Neuronal stem cell (in vitro differentiated cells): Measurements from ENCODE around the gene MAP3K21.

Source experiments
- DNase-seq: peaks from one replicate; pipeline ENCODE4 v3.0.0-alpha.2; 2013; ENCODE audit warnings: low spot score
- H2AFZ ChIP-seq: one replicate; pipeline ENCODE4 v1.6.1; 2013; ENCODE audit warnings: mild to moderate bottlenecking, low read length, inconsistent platforms
- H2AK5ac ChIP-seq: 2 replicates; pipeline ENCODE4 v1.6.1; 2013; ENCODE audit warnings: low read depth, mild to moderate bottlenecking, inconsistent platforms, low read length, moderate library complexity, mixed read lengths
- H2BK120ac ChIP-seq: 2 replicates; pipeline ENCODE4 v1.6.1; 2013; ENCODE audit warnings: low read depth, mild to moderate bottlenecking, inconsistent platforms, low read length, moderate library complexity, mixed read lengths
- H2BK12ac ChIP-seq: one replicate; pipeline ENCODE4 v1.6.1; 2013; ENCODE audit warnings: low read length, inconsistent platforms
- H2BK15ac ChIP-seq: 2 replicates; pipeline ENCODE4 v1.6.1; 2013; ENCODE audit warnings: mild to moderate bottlenecking, low read length, inconsistent platforms, mixed read lengths
- H2BK5ac ChIP-seq: one replicate; pipeline ENCODE4 v1.6.1; 2013; ENCODE audit warnings: inconsistent platforms, mild to moderate bottlenecking, low read length, moderate library complexity
- H3K14ac ChIP-seq: one replicate; pipeline ENCODE4 v1.6.1; 2013; ENCODE audit warnings: low read length, inconsistent platforms
- H3K18ac ChIP-seq: 2 replicates; pipeline ENCODE4 v1.6.1; 2013; ENCODE audit warnings: low read length, inconsistent platforms
- H3K23ac ChIP-seq: 2 replicates; pipeline ENCODE4 v1.6.1; 2013; ENCODE audit warnings: low read depth, mild to moderate bottlenecking, mixed read lengths, low read length, inconsistent platforms; ENCODE audit not compliant: poor library complexity
- H3K27ac ChIP-seq: replicated peaks from 3 replicates; pipeline ENCODE4 v1.5.1; 2013; ENCODE audit warnings: low read length, inconsistent platforms
- H3K27me3 ChIP-seq, 3 experiments: 2 replicates each; pipeline ENCODE4 v1.6.1; 2013; ENCODE audit warnings: low read length in 3 of 3, mild to moderate bottlenecking in 2 of 3, inconsistent platforms in 1 of 3, low read depth in 1 of 3, mixed read lengths in 1 of 3, moderate library complexity in 1 of 3; ENCODE audit not compliant: control insufficient read depth in 3 of 3, insufficient read depth in 3 of 3
- H3K36me3 ChIP-seq, 2 donors: replicated peaks in 1 of 2; 2 replicates each; pipeline ENCODE4 v1.6.1; 2013; ENCODE audit warnings: low read length in 2 of 2; ENCODE audit not compliant: control insufficient read depth in 2 of 2, insufficient read depth in 2 of 2
- H3K4ac ChIP-seq: 2 replicates; pipeline ENCODE4 v1.6.1; 2013; ENCODE audit warnings: inconsistent platforms, mild to moderate bottlenecking, low read length, moderate library complexity
- H3K4me1 ChIP-seq, 2 donors: 1 replicate in 1 of 2; 2 replicates in 1 of 2; pipeline ENCODE4 v1.6.1; 2013; ENCODE audit warnings: low read length in 2 of 2, low read depth in 1 of 2; ENCODE audit not compliant: control insufficient read depth in 2 of 2, insufficient read depth in 1 of 2
- H3K4me2 ChIP-seq: one replicate; pipeline ENCODE4 v1.6.1; 2013; ENCODE audit warnings: mild to moderate bottlenecking, low read length, inconsistent platforms; ENCODE audit not compliant: insufficient read depth, poor library complexity, severe bottlenecking
- H3K4me3 ChIP-seq, 2 donors: 2 replicates each; pipeline ENCODE4 v1.5.1; 2013; ENCODE audit warnings: low read length in 2 of 2, mild to moderate bottlenecking in 2 of 2, inconsistent platforms in 1 of 2, moderate library complexity in 1 of 2
- H3K79me1 ChIP-seq: one replicate; pipeline ENCODE4 v1.6.1; 2013; ENCODE audit warnings: low read depth, mild to moderate bottlenecking, inconsistent platforms, low read length, moderate library complexity
- H3K9ac ChIP-seq: one replicate; pipeline ENCODE4 v1.6.1; 2013; ENCODE audit warnings: mild to moderate bottlenecking, low read depth, low read length, inconsistent platforms; ENCODE audit not compliant: poor library complexity
- H3K9me3 ChIP-seq, 2 donors: replicated peaks in 1 of 2; 2 replicates each; pipeline versions ENCODE3 to v1.6.1; 2013; ENCODE audit warnings: low read length in 2 of 2, mild to moderate bottlenecking in 2 of 2, inconsistent platforms in 1 of 2, low read depth in 1 of 2, mixed read lengths in 1 of 2, moderate library complexity in 1 of 2; ENCODE audit not compliant: control insufficient read depth in 2 of 2, insufficient read depth in 1 of 2
- H4K8ac ChIP-seq: one replicate; pipeline ENCODE4 v1.6.1; 2013; ENCODE audit warnings: low read depth, mild to moderate bottlenecking, inconsistent platforms, low read length, moderate library complexity
- H4K91ac ChIP-seq: one replicate; pipeline ENCODE4 v1.6.1; 2013; ENCODE audit warnings: low read length, low read depth, mild to moderate bottlenecking, inconsistent platforms; ENCODE audit not compliant: poor library complexity
- WGBS, 2 donors: extraction: QIAGEN DNeasy Blood & Tissue Kit; methylation state at CpG; one replicate each; pipeline ENCODE4 v1.1.7; 2013; ENCODE audit warnings: missing lambda C conversion rate in 2 of 2, mixed read lengths in 1 of 2; ENCODE audit not compliant: insufficient read length in 2 of 2, insufficient replicate concordance in 1 of 2; ENCODE audit errors: extremely low coverage in 2 of 2; 5-methylcytosine and 5-hydroxymethylcytosine counted together

Gene MAP3K21

DNA sequence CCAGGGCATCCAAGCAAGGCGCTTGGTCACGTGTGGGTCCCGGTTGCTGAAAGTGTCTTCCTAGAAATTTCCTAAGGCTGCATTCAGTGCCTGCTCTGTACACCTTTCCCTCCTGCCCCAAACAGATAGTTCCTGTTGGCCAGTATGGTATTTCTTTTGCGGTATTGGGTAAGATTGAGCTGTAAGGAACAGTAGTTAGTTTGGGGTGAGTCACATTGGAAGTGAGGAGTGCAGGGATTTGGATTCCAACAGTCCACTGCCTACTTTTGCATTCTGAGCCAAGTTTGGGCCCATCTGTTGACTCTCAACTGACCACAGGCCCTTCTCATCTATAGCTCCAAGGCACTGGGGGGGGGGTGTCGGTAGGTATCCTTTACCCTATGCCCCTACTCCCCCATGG, 83.4 kb downstream of the MAP3K21 start:
- no peak overlapping the region for H3K9ac ChIP-seq
- H2BK15ac ChIP-seq = no peak overlapping the region
- H3K9me3 ChIP-seq = peaks cover 0 to 6% of the 10 kb centered on the region in 2 donors
- no peak overlapping the region for H3K18ac ChIP-seq
- H3K36me3 ChIP-seq = no peaks in the 10 kb centered on the region
- no peak overlapping the region for H3K4me2 ChIP-seq
- no peak overlapping the region for H3K23ac ChIP-seq
- H3K27me3 ChIP-seq = no peaks in the 10 kb centered on the region
- H2AK5ac ChIP-seq = no peak overlapping the region
- H2BK5ac ChIP-seq = no peak overlapping the region
- no peak overlapping the region for H2AFZ ChIP-seq
- no peak overlapping the region for H3K4me3 ChIP-seq
- no peaks in the 10 kb centered on the region for H3K79me1 ChIP-seq
- H4K8ac ChIP-seq = no peak overlapping the region
- WGBS, 2 donors = no CpG with 5 or more reads among the region's 5 CpGs
- no peaks in the 10 kb centered on the region for H3K4me1 ChIP-seq
- no peak overlapping the region for H4K91ac ChIP-seq
- H3K27ac ChIP-seq = no peak overlapping the region
- no peak overlapping the region for H2BK12ac ChIP-seq
- H3K4ac ChIP-seq = no peak overlapping the region
- no peak for DNase-seq
- no peak overlapping the region for H2BK120ac ChIP-seq
- no peak overlapping the region for H3K14ac ChIP-seq

DNA sequence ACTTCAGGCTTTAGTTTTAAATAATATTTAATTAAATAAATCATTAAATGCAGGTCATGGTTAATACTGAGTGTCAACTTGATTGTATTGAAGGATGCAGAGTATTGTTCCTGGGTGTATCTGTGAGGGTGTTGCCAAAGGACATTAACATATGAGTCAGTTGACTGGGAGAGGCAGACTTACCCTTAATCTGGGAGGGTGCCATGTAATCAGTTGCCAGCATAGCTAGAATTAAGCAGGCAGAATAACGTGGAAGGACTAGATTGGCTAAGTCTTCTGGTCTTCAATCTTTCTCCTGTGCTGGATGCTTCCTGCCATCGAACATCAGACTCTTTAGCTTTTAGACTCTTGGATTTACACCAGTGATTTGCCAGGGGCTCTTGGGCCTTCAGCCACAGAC, 85.3 kb downstream of the MAP3K21 start:
- H2BK5ac ChIP-seq = no peak overlapping the region
- no peak overlapping the region for H2AK5ac ChIP-seq
- no peaks in the 10 kb centered on the region for H3K4me1 ChIP-seq
- no peak for DNase-seq
- H2AFZ ChIP-seq = no peak overlapping the region
- H4K91ac ChIP-seq = no peak overlapping the region
- H3K14ac ChIP-seq = no peak overlapping the region
- no peak overlapping the region for H2BK12ac ChIP-seq
- no peak overlapping the region for H2BK120ac ChIP-seq
- no peak overlapping the region for H3K4me3 ChIP-seq
- H3K36me3 ChIP-seq = no peaks in the 10 kb centered on the region
- WGBS, 2 donors = no CpG with 5 or more reads among the region's 2 CpGs
- H3K9ac ChIP-seq = no peak overlapping the region
- H3K4me2 ChIP-seq = no peak overlapping the region
- no peaks in the 10 kb centered on the region for H3K79me1 ChIP-seq
- no peak overlapping the region for H2BK15ac ChIP-seq
- no peak overlapping the region for H3K4ac ChIP-seq
- H3K27ac ChIP-seq = no peak overlapping the region
- H3K23ac ChIP-seq = no peak overlapping the region
- no peak overlapping the region for H3K18ac ChIP-seq
- H3K9me3 ChIP-seq = peaks cover 0 to 4% of the 10 kb centered on the region in 2 donors
- H4K8ac ChIP-seq = no peak overlapping the region
- no peaks in the 10 kb centered on the region for H3K27me3 ChIP-seq

DNA sequence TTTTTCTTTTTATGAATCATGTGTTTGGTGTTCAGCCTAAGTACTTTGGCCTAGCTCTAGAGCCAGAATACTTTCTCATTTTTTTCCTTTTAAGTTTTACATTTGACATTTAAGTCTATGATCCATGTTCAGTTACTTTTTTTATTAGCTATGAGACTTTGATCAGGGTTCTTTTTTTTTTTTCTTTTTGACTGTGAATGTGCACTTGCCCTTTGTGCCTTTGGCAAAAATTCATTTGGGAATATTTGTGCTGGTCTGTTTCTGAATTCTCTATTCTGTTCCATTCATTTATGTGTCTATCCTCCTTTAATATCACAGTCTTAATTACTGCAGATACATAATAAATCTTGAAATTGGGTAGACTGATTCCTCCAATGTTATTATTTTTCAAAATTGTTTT, 93.8 kb downstream of the MAP3K21 start:
- DNase-seq = no peak
- H2BK15ac ChIP-seq = no peak overlapping the region
- no peaks in the 10 kb centered on the region for H3K36me3 ChIP-seq
- no peak overlapping the region for H2BK12ac ChIP-seq
- H2BK5ac ChIP-seq = no peak overlapping the region
- H3K27ac ChIP-seq = no peak overlapping the region
- no peak overlapping the region for H4K91ac ChIP-seq
- no peak overlapping the region for H2AK5ac ChIP-seq
- no peak overlapping the region for H3K23ac ChIP-seq
- H3K4ac ChIP-seq = no peak overlapping the region
- H3K4me1 ChIP-seq = no peaks in the 10 kb centered on the region
- no peak overlapping the region for H4K8ac ChIP-seq
- H3K4me3 ChIP-seq = no peak overlapping the region
- no peak overlapping the region for H3K18ac ChIP-seq
- H2AFZ ChIP-seq = no peak overlapping the region
- H3K14ac ChIP-seq = no peak overlapping the region
- H3K4me2 ChIP-seq = no peak overlapping the region
- H2BK120ac ChIP-seq = no peak overlapping the region
- H3K79me1 ChIP-seq = no peaks in the 10 kb centered on the region
- H3K9me3 ChIP-seq = no peaks in the 10 kb centered on the region
- no peaks in the 10 kb centered on the region for H3K27me3 ChIP-seq
- H3K9ac ChIP-seq = no peak overlapping the region

DNA sequence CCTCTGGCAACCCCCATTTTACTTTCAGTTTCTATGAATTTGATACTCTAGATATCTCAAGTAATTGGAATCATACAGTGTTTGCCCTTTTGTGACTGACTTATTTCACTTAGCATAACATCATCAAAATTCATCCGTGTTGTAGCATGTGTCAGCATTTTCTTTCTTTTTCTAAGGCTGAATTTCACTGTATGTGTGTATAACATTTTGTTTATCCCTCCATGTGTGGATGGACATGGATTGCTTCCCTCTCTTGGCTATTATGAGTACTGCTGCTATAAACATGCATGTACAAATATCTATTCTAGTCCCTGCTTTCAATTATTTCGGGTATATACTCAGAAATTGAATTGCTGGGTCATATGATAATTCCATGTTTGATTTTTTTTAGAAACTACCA, 97.3 kb downstream of the MAP3K21 start:
- Histone ChIP-seq H2BK120ac (no peak overlapping the region), H4K91ac (no peak overlapping the region), H2BK5ac (no peak overlapping the region), H2AK5ac (no peak overlapping the region), H3K4me1 (no peaks in the 10 kb centered on the region), H3K4me2 (no peak overlapping the region), H3K27ac (no peak overlapping the region), H3K9me3 (no peaks in the 10 kb centered on the region), H3K79me1 (no peaks in the 10 kb centered on the region), H2BK15ac (no peak overlapping the region), H3K36me3 (no peaks in the 10 kb centered on the region), H3K18ac (no peak overlapping the region), H3K4me3 (no peak overlapping the region), H2BK12ac (no peak overlapping the region), H3K4ac (no peak overlapping the region), H3K27me3 (peaks cover 0 to 3% (median 0%) of the 10 kb centered on the region in 3 experiments), H4K8ac (no peak overlapping the region), H3K23ac (no peak overlapping the region), H3K9ac (no peak overlapping the region), H3K14ac (no peak overlapping the region), H2AFZ (no peak overlapping the region)
- no peak for DNase-seq
- WGBS, 2 donors = no CpG with 5 or more reads among the region's 2 CpGs
